ENCODE data around the gene ZFPM1.

Gene ZFPM1

DNA sequence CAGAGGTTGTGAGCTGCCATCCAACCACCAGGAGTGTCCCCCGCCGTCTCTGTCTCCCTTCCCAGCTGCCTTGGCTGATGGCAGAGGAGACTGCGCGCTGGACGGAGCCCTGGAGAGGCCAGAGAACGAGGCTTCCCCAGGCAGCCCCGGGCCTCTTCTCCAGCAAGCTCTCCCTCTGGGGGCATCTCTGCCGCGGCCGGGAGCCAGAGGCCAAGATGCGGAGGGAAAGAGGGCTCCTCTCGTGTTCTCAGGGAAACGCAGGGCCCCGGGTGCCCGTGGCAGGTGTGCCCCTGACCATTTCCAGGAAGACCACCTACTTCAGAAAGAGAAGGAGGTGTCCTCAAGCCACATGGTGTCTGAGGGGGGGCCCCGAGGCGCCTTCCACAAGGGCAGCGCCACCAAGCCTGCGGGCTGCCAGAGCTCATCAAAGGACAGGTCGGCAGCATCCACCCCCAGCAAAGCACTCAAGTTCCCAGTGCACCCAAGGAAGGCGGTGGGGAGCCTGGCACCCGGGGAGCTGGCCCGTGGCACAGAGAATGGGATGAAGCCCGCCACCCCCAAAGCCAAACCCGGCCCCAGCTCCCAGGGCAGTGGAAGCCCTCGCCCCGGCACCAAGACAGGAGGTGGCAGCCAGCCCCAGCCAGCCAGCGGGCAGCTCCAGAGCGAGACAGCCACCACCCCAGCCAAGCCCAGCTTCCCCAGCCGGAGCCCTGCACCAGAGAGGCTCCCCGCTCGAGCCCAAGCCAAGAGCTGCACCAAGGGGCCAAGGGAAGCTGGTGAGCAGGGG lies 14.8 kb upstream of the ZFPM1 start:
- H3K79me2 ChIP-seq (ENCODE audit: low read length), result no peaks in the 10 kb centered on the region
- TF ChIP-seq, protein P1, sequence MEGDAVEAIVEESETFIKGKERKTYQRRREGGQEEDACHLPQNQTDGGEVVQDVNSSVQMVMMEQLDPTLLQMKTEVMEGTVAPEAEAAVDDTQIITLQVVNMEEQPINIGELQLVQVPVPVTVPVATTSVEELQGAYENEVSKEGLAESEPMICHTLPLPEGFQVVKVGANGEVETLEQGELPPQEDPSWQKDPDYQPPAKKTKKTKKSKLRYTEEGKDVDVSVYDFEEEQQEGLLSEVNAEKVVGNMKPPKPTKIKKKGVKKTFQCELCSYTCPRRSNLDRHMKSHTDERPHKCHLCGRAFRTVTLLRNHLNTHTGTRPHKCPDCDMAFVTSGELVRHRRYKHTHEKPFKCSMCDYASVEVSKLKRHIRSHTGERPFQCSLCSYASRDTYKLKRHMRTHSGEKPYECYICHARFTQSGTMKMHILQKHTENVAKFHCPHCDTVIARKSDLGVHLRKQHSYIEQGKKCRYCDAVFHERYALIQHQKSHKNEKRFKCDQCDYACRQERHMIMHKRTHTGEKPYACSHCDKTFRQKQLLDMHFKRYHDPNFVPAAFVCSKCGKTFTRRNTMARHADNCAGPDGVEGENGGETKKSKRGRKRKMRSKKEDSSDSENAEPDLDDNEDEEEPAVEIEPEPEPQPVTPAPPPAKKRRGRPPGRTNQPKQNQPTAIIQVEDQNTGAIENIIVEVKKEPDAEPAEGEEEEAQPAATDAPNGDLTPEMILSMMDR (IDR thresholded peaks at IDR 0.05; ENCODE audit: low read depth, low read length), result no peak
- TF ChIP-seq EZH2phosphoT487 (IDR thresholded peaks at IDR 0.05; ENCODE audit: low read depth), result no peak
- no peak overlapping the region for H3K27ac ChIP-seq (ENCODE audit: low read length)
- no peak overlapping the region for H3K9ac ChIP-seq (ENCODE audit: low read length)
- H2AFZ ChIP-seq (ENCODE audit: low read depth, low read length), result no peak overlapping the region
- no peaks in the 10 kb centered on the region for H4K20me1 ChIP-seq (ENCODE audit: insufficient read depth, low read length)
- H3K27me3 ChIP-seq (ENCODE audit: low read depth, low read length), result no peaks in the 10 kb centered on the region
- H3K36me3 ChIP-seq (replicated peaks; ENCODE audit: low read depth, low read length), result no peaks in the 10 kb centered on the region
- peaks cover 2% of the 10 kb centered on the region; the same call in 1 of the 2 replicates for H3K4me1 ChIP-seq (ENCODE audit: low read length)
- H3K9me3 ChIP-seq (ENCODE audit: insufficient read depth, low read length), result no peaks in the 10 kb centered on the region
- no peak overlapping the region for H3K4me2 ChIP-seq (ENCODE audit: low read length)
- H3K4me3 ChIP-seq (ENCODE audit: low read length), result no peak overlapping the region

DNA sequence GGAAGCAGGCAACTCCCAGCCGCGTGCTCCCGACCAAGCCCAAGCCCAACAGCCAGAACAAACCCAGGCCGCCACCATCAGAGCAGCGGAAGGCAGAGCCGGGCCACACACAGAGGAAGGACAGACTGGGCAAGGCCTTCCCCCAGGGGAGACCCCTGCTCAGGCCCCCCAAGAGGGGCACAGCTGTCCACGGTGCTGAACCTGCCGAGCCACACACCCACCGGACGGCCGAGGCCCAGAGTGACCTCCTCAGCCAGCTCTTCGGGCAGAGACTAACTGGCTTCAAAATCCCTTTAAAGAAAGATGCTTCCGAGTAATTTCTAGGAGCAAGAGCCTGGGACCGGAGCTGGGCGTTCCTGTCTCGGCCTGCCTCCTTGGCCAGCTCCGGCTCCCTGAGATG lies 14.1 kb upstream of the ZFPM1 start:
- Histone ChIP-seq H3K9me3 (ENCODE audit: insufficient read depth, low read length) (no peaks in the 10 kb centered on the region), H2AFZ (ENCODE audit: low read depth, low read length) (no peak overlapping the region), H3K27ac (ENCODE audit: low read length) (no peak overlapping the region), H3K27me3 (ENCODE audit: low read depth, low read length) (no peaks in the 10 kb centered on the region), H3K4me1 (ENCODE audit: low read length) (peaks cover 3% of the 10 kb centered on the region; the same call in 1 of the 2 replicates), H3K4me3 (ENCODE audit: low read length) (no peak overlapping the region), H3K9ac (ENCODE audit: low read length) (no peak overlapping the region), H3K36me3 (replicated peaks; ENCODE audit: low read depth, low read length) (no peaks in the 10 kb centered on the region), H3K4me2 (ENCODE audit: low read length) (no peak overlapping the region), H3K79me2 (ENCODE audit: low read length) (no peaks in the 10 kb centered on the region), H4K20me1 (ENCODE audit: insufficient read depth, low read length) (no peaks in the 10 kb centered on the region)
- TF ChIP-seq, protein P1 (IDR thresholded peaks at IDR 0.05; ENCODE audit: low read depth, low read length), result no peak
- TF ChIP-seq EZH2phosphoT487 (IDR thresholded peaks at IDR 0.05; ENCODE audit: low read depth), result no peak

DNA sequence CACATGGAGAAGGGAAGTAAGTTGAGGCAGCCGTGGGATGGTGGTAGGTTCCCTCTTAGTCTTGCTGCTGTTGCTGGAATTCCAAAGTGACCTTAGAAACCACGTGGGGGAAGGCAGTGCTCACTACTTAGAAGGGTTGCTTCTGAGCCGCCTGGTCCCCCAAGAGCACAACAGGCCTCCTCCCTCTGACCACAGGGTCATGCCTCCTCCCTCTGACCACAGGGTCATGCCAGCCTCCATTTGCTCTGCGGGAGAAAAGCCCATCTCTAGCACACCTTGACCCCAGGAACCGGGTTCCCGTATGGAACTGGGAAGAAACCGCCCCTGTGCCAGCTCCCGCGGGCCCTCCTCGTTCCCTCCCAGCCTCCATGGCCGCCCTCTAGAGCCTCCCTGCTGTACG lies 13.4 kb upstream of the ZFPM1 start:
- H3K36me3 ChIP-seq (replicated peaks; ENCODE audit: low read depth, low read length), result no peaks in the 10 kb centered on the region
- H3K9me3 ChIP-seq (ENCODE audit: insufficient read depth, low read length), result no peaks in the 10 kb centered on the region
- no peak for TF ChIP-seq EZH2phosphoT487 (IDR thresholded peaks at IDR 0.05; ENCODE audit: low read depth)
- TF ChIP-seq, protein P1 (IDR thresholded peaks at IDR 0.05; ENCODE audit: low read depth, low read length), result no peak
- H3K9ac ChIP-seq (ENCODE audit: low read length), result no peak overlapping the region
- no peak overlapping the region for H3K4me3 ChIP-seq (ENCODE audit: low read length)
- H3K27ac ChIP-seq (ENCODE audit: low read length), result no peak overlapping the region
- H3K4me2 ChIP-seq (ENCODE audit: low read length), result no peak overlapping the region
- no peaks in the 10 kb centered on the region for H4K20me1 ChIP-seq (ENCODE audit: insufficient read depth, low read length)
- no peaks in the 10 kb centered on the region for H3K79me2 ChIP-seq (ENCODE audit: low read length)
- H3K4me1 ChIP-seq (ENCODE audit: low read length), result peaks cover 3% of the 10 kb centered on the region; the same call in 1 of the 2 replicates
- H3K27me3 ChIP-seq (ENCODE audit: low read depth, low read length), result no peaks in the 10 kb centered on the region
- no peak overlapping the region for H2AFZ ChIP-seq (ENCODE audit: low read depth, low read length)

DNA sequence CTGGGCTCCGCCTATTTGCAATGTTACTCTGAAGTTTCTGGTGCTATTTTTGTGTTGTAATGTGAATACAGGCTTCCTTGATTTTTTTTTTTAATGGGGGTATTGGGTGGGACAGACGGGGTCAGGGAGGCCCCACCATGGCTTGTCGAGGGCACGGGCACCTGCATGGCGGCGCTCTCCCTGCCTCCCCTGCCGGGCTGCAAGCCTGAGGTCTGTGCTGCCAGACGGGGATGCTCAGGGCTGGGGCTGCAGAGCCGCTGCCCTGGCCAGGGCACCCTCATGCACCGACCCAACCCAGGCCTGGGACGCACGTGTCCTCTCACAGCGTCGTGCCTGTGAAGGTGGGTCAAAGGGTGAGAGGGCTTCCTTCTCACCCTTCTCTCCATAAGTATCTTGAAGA lies 13.0 kb upstream of the ZFPM1 start:
- Histone ChIP-seq H3K36me3 (replicated peaks; ENCODE audit: low read depth, low read length) (no peaks in the 10 kb centered on the region), H3K27me3 (ENCODE audit: low read depth, low read length) (no peaks in the 10 kb centered on the region), H3K9me3 (ENCODE audit: insufficient read depth, low read length) (no peaks in the 10 kb centered on the region), H3K4me2 (ENCODE audit: low read length) (no peak overlapping the region), H3K4me3 (ENCODE audit: low read length) (no peak overlapping the region), H3K9ac (ENCODE audit: low read length) (no peak overlapping the region), H2AFZ (ENCODE audit: low read depth, low read length) (no peak overlapping the region), H3K79me2 (ENCODE audit: low read length) (no peaks in the 10 kb centered on the region), H4K20me1 (ENCODE audit: insufficient read depth, low read length) (no peaks in the 10 kb centered on the region), H3K4me1 (ENCODE audit: low read length) (peaks cover 3% of the 10 kb centered on the region; the same call in 1 of the 2 replicates), H3K27ac (ENCODE audit: low read length) (no peak overlapping the region)
- TF ChIP-seq, protein P1 (IDR thresholded peaks at IDR 0.05; ENCODE audit: low read depth, low read length), result no peak
- TF ChIP-seq EZH2phosphoT487 (IDR thresholded peaks at IDR 0.05; ENCODE audit: low read depth), result no peak

Data from OCI-LY3 (cell line).